Measurements from ENCODE around the gene NCR1. TPM values are rescaled to one million over a fixed set of nuclear protein-coding genes. Genes with fewer than 3 reads are reported as not detected.
A peak's percentile ranks its signal among the peaks of the same experiment; 100 is the strongest.
"Not testable (repeated sequence)": the region's sequence is repeated elsewhere in the genome, so short reads cannot be mapped to it uniquely, and the experiment has no call there.

NCR1 gene
- total RNA-seq, 1 experiment from 2014 or later = not detected

DNA sequence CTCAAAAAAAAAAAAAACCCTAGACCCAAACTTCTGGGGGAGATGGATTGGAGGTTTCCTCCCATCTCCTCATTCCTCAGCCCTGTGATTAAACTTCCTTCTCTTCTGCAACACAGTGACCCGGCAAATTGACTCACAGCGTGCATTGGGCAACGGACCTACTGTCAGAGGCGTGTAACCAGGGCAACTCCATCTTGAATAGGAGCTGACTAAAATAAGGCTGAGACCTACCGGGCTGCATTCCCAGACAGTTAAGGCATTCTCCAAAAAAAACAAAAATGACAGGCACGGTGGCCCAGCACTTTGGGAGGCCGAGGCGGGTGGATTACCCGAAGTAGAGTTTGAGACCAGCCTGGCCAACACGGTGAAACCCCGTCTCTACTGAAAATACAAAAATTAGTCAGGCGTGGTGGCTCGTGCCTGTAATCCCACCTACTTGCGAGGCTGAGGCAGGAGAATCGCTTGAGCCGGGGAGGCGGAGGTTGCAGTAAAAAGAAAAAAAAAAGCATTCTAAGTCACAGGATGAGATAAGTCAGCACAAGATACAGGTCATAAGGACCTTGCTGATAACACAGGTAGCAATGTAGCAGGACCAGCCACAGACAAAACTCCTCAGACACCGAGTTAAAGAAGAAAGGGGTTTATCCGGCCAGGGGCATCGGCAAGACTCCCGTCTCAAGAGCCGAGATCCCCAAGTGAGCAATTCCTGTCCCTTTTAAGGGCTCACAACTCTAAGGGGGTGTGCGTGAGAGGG, 46.8 kb downstream of the NCR1 start:
- H3F3A ChIP-seq (ENCODE audit: insufficient read depth, low read depth) = peaks cover 23% of the 10 kb centered on the region; the same call in 1 of the 2 replicates
- peak overlapping the region; percentile 66 for H3K4me2 ChIP-seq
- no peaks in the 10 kb centered on the region for H3K79me2 ChIP-seq (ENCODE audit: low read depth)
- H3K27me3 ChIP-seq (ENCODE audit: insufficient read depth, low read depth) = no peaks in the 10 kb centered on the region
- no peaks in the 10 kb centered on the region for H3K36me3 ChIP-seq (ENCODE audit: low read depth)
- peak overlapping the region; percentile 17; the same call in 1 of the 2 replicates for H3K4me3 ChIP-seq
- BruUV-seq (replicated peaks) = TSS peak; percentile 89
- H3K9me2 ChIP-seq (ENCODE audit: insufficient read depth) = no peaks in the 10 kb centered on the region
- CTCF ChIA-PET = no interaction called here
- H2AFZ ChIP-seq = peak overlapping the region; percentile 66; the same call in 1 of the 2 replicates
- H3K27ac ChIP-seq = peak overlapping the region; percentile 88
- TF ChIP-seq, protein P1, sequence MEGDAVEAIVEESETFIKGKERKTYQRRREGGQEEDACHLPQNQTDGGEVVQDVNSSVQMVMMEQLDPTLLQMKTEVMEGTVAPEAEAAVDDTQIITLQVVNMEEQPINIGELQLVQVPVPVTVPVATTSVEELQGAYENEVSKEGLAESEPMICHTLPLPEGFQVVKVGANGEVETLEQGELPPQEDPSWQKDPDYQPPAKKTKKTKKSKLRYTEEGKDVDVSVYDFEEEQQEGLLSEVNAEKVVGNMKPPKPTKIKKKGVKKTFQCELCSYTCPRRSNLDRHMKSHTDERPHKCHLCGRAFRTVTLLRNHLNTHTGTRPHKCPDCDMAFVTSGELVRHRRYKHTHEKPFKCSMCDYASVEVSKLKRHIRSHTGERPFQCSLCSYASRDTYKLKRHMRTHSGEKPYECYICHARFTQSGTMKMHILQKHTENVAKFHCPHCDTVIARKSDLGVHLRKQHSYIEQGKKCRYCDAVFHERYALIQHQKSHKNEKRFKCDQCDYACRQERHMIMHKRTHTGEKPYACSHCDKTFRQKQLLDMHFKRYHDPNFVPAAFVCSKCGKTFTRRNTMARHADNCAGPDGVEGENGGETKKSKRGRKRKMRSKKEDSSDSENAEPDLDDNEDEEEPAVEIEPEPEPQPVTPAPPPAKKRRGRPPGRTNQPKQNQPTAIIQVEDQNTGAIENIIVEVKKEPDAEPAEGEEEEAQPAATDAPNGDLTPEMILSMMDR (conservative IDR thresholded peaks at IDR 0.05) = no peak
- TF ChIP-seq EZH2 (IDR thresholded peaks at IDR 0.05; ENCODE audit: low read depth) = no peak
- no peaks in the 10 kb centered on the region for H4K20me1 ChIP-seq (ENCODE audit: insufficient read depth)
- DNase-seq = peak; percentile 90 to 99
- H3K9me3 ChIP-seq (ENCODE audit: insufficient read depth, low read depth) = no peaks in the 10 kb centered on the region
- POLR2A ChIA-PET (ENCODE audit: unreplicated experiment) = interaction anchor here (0.5 to 0.6 kb wide), 3 partner anchors 110 to 1432 kb away, joined by 12 to 18 read pairs (median 12); partner anchors contain the start of gene RDH13
- intact Hi-C loops (cut with micrococcal nuclease; ENCODE audit: unreplicated experiment) = loop anchor here (10.0 kb wide), 1 partner anchor 112 kb away; the partner anchor contains the start of gene RDH13
- peaks cover 24% of the 10 kb centered on the region for H3K4me1 ChIP-seq (replicated peaks; ENCODE audit: insufficient read depth)

DNA sequence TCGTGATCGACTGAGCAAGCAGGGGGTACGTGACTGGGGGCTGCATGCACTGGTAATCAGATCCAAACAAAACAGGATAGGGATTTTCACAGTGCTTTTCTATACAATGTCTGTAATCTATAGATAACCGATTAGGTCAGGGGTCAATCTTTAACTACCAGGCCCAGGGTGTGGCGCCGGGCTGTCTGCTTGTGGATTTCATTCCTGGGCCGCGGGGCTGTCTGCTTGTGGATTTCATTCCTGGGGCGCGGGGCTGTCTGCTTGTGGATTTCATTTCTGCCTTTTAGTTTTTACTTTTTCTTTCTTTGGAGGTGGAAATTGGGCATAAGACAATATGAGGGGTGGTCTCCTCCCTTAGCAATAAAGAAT, 47.4 kb downstream of the NCR1 start:
- H3K4me3 ChIP-seq = 0 out of 2 replicates have a peak overlapping the region, but pooled peaks have one; percentile 17
- peak overlapping the region; percentile 66; the same call in 1 of the 2 replicates for H2AFZ ChIP-seq
- POLR2A ChIA-PET (ENCODE audit: unreplicated experiment); H3K9me3 ChIP-seq (ENCODE audit: insufficient read depth, low read depth); H3K79me2 ChIP-seq (ENCODE audit: low read depth); H3K27me3 ChIP-seq (ENCODE audit: insufficient read depth, low read depth); CTCF ChIA-PET; H4K20me1 ChIP-seq (ENCODE audit: insufficient read depth); H3K9me2 ChIP-seq (ENCODE audit: insufficient read depth); H3K36me3 ChIP-seq (ENCODE audit: low read depth); BruUV-seq (replicated peaks): not testable (repeated sequence)
- H3K4me1 ChIP-seq (replicated peaks; ENCODE audit: insufficient read depth) = peaks cover 24% of the 10 kb centered on the region
- peak in 1 of 2 experiments; percentile 23 for DNase-seq
- H3K27ac ChIP-seq = peak overlapping the region; percentile 56
- intact Hi-C loops (cut with micrococcal nuclease; ENCODE audit: unreplicated experiment) = loop anchor here (10.0 kb wide), 1 partner anchor 111 kb away; the partner anchor contains the start of gene RDH13
- peak overlapping the region; percentile 66 for H3K4me2 ChIP-seq
- H3F3A ChIP-seq (ENCODE audit: insufficient read depth, low read depth) = peaks cover 23% of the 10 kb centered on the region; the same call in 1 of the 2 replicates

DNA sequence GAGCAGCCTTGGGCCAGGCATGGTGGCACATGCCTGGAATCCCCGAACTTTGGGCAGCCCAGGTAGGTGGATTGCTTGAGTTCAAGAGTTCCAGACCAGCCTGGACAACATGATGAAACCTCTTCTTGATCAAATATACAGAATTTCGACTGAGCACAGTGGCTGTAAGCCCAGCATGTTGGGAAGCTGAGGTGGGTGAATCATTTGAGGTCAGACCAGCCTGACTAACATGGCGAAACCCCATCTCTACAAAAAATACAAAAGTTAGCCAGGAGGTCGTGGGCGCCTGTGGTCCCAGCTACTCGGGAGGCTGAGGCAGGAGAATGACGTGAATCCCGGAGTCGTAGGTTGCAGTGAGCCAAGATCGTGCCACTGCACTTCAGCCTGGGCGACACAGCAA, 49.4 kb downstream of the NCR1 start:
- CTCF ChIA-PET = interaction anchor here (0.5 kb wide), 1 partner anchor 9 kb away, joined by 3 read pairs; no protein-coding TSS in a partner anchor
- no peaks in the 10 kb centered on the region for H3K79me2 ChIP-seq (ENCODE audit: low read depth)
- no peaks in the 10 kb centered on the region for H4K20me1 ChIP-seq (ENCODE audit: insufficient read depth)
- POLR2A ChIA-PET (ENCODE audit: unreplicated experiment) = interaction anchor here (0.5 kb wide), 1 partner anchor 1080 kb away, joined by 3 read pairs; no protein-coding TSS in a partner anchor
- H3K4me3 ChIP-seq = no peak overlapping the region
- no peaks in the 10 kb centered on the region for H3K9me2 ChIP-seq (ENCODE audit: insufficient read depth)
- DNase-seq = no peak
- BruUV-seq (replicated peaks) = no TSS peak
- no peaks in the 10 kb centered on the region for H3K36me3 ChIP-seq (ENCODE audit: low read depth)
- H3K9me3 ChIP-seq (ENCODE audit: insufficient read depth, low read depth) = no peaks in the 10 kb centered on the region
- no peak overlapping the region for H2AFZ ChIP-seq
- H3F3A ChIP-seq (ENCODE audit: insufficient read depth, low read depth) = peaks cover 23% of the 10 kb centered on the region; the same call in 1 of the 2 replicates
- no peak overlapping the region for H3K4me2 ChIP-seq
- H3K27ac ChIP-seq = no peak overlapping the region
- TF ChIP-seq, protein P1 (conservative IDR thresholded peaks at IDR 0.05) = no peak
- TF ChIP-seq EZH2 (IDR thresholded peaks at IDR 0.05; ENCODE audit: low read depth) = no peak
- no peaks in the 10 kb centered on the region for H3K27me3 ChIP-seq (ENCODE audit: insufficient read depth, low read depth)
- peaks cover 24% of the 10 kb centered on the region for H3K4me1 ChIP-seq (replicated peaks; ENCODE audit: insufficient read depth)
- intact Hi-C loops (cut with micrococcal nuclease; ENCODE audit: unreplicated experiment) = loop anchor here (10.0 kb wide), 1 partner anchor 109 kb away; the partner anchor contains the start of gene RDH13

Data from PC-9 (cell line).